ENCODE measurements around the gene CXCL13.

The CXCL13 gene

GRCh38 chr4:77601614-77602187 is 3.9 kb upstream of the CXCL13 start:
- H3K4me3 ChIP-seq (ENCODE audit: low read depth, low read length), result no peak overlapping the region
- TF ChIP-seq CTCF (IDR thresholded peaks at IDR 0.05; ENCODE audit: borderline replicate concordance, insufficient read depth, low read depth, low read length), result no peak

GRCh38 chr4:77613267-77613666 is 7.6 kb downstream of the CXCL13 start:
- H3K4me3 ChIP-seq (ENCODE audit: low read depth, low read length), result no peak overlapping the region
- no peak for TF ChIP-seq CTCF (IDR thresholded peaks at IDR 0.05; ENCODE audit: borderline replicate concordance, insufficient read depth, low read depth, low read length)

GRCh38 chr4:77615153-77615552 is 9.5 kb downstream of the CXCL13 start:
- H3K4me3 ChIP-seq (ENCODE audit: low read depth, low read length), result no peak overlapping the region
- TF ChIP-seq CTCF (IDR thresholded peaks at IDR 0.05; ENCODE audit: borderline replicate concordance, insufficient read depth, low read depth, low read length), result no peak

GRCh38 chr4:77617203-77617602 is 11.6 kb downstream of the CXCL13 start:
- TF ChIP-seq CTCF (IDR thresholded peaks at IDR 0.05; ENCODE audit: borderline replicate concordance, insufficient read depth, low read depth, low read length), result no peak
- no peak overlapping the region for H3K4me3 ChIP-seq (ENCODE audit: low read depth, low read length)

GRCh38 chr4:77618383-77619241 is 13.0 kb downstream of the CXCL13 start:
- H3K4me3 ChIP-seq (ENCODE audit: low read depth, low read length), result no peak overlapping the region
- TF ChIP-seq CTCF (IDR thresholded peaks at IDR 0.05; ENCODE audit: borderline replicate concordance, insufficient read depth, low read depth, low read length), result peak; percentile 84

GRCh38 chr4:77619408-77619807 is 13.8 kb downstream of the CXCL13 start:
- H3K4me3 ChIP-seq (ENCODE audit: low read depth, low read length), result no peak overlapping the region
- TF ChIP-seq CTCF (IDR thresholded peaks at IDR 0.05; ENCODE audit: borderline replicate concordance, insufficient read depth, low read depth, low read length), result no peak

GRCh38 chr4:77621254-77621653 is 15.6 kb downstream of the CXCL13 start:
- no peak for TF ChIP-seq CTCF (IDR thresholded peaks at IDR 0.05; ENCODE audit: borderline replicate concordance, insufficient read depth, low read depth, low read length)
- no peak overlapping the region for H3K4me3 ChIP-seq (ENCODE audit: low read depth, low read length)

Data from GM12875 (cell line).